HG02610 (cell line): ENCODE data around the gene CPB2.
A peak's percentile ranks its signal among the peaks of the same experiment; 100 is the strongest.

Experiments used
- ATAC-seq: cut with Tn5 transposase; IDR thresholded peaks from one replicate; pipeline ENCODE4 v1.9.1; 2021; ENCODE audit warnings: mild to moderate bottlenecking, moderate library complexity; ENCODE audit not compliant: unreplicated experiment

The CPB2 gene

GRCh38 chr13:46127358-46128023 lies 22.7 kb upstream of the CPB2 start:
- no peak for ATAC-seq

GRCh38 chr13:46126552-46127357 lies 21.9 kb upstream of the CPB2 start:
- ATAC-seq = peak; percentile 65

GRCh38 chr13:46126056-46126455 lies 21.2 kb upstream of the CPB2 start:
- ATAC-seq = no peak

GRCh38 chr13:46124967-46125933 lies 20.4 kb upstream of the CPB2 start:
- no peak for ATAC-seq

- no peak for ATAC-seq
Observed at GRCh38 chr13:46124531-46124966, 19.7 kb upstream of the CPB2 start.

GRCh38 chr13:46122304-46122703 lies 17.5 kb upstream of the CPB2 start:
- ATAC-seq = no peak

GRCh38 chr13:46121597-46122163 lies 16.8 kb upstream of the CPB2 start:
- no peak for ATAC-seq

GRCh38 chr13:46121033-46121432 lies 16.2 kb upstream of the CPB2 start:
- ATAC-seq = no peak

- no peak for ATAC-seq
Observed at GRCh38 chr13:46119883-46120614, 15.2 kb upstream of the CPB2 start.

- no peak for ATAC-seq
Observed at GRCh38 chr13:46116653-46117502, 12.0 kb upstream of the CPB2 start.

GRCh38 chr13:46114613-46115012 lies 9.8 kb upstream of the CPB2 start:
- no peak for ATAC-seq

GRCh38 chr13:46113596-46113995 lies 8.8 kb upstream of the CPB2 start:
- ATAC-seq = no peak

GRCh38 chr13:46111151-46111550 lies 6.3 kb upstream of the CPB2 start:
- ATAC-seq = no peak

GRCh38 chr13:46109451-46109850 lies 4.6 kb upstream of the CPB2 start:
- peak; percentile 24 for ATAC-seq

GRCh38 chr13:46106839-46107371 lies 2.1 kb upstream of the CPB2 start:
- no peak for ATAC-seq

GRCh38 chr13:46103037-46103436 lies 1.8 kb downstream of the CPB2 start:
- ATAC-seq = no peak

- no peak for ATAC-seq
Observed at GRCh38 chr13:46102255-46102605, 2.6 kb downstream of the CPB2 start.

- ATAC-seq = no peak
Observed at GRCh38 chr13:46101484-46102254, 3.2 kb downstream of the CPB2 start.
